SKM-1 (cell line): Measurements from ENCODE around the gene RSPH3.
"Not testable (repeated sequence)": the region's sequence is repeated elsewhere in the genome, so short reads cannot be mapped to it uniquely, and the experiment has no call there.

Experiments used
- DNase-seq: peaks from one replicate; lab custom pipeline; 2025; ENCODE audit not compliant: unreplicated experiment; lab: John Stamatoyannopoulos, UW

Gene RSPH3

GRCh38 chr6:158999666-159000403, at the start of gene RSPH3:
Gene RSPH3, minus strand, starts transcription at chr6:159000202. Its CDS starts 652 bp downstream, at chr6:158999550.
- peak; percentile 92 for DNase-seq

- DNase-seq: no peak
These were observed 48.1 kb upstream of the RSPH3 start for GRCh38 chr6:159047891-159048685.

- DNase-seq: no peak
These were observed 45.8 kb upstream of the RSPH3 start for GRCh38 chr6:159045801-159046200.

- DNase-seq: peak; percentile 83
These were observed 45.1 kb upstream of the RSPH3 start, which contains the start of gene TAGAP for GRCh38 chr6:159044899-159045727. Gene TAGAP, minus strand, starts transcription at chr6:159044991. Its CDS starts 845 bp downstream, at chr6:159044146.

- no peak for DNase-seq
These were observed 43.9 kb upstream of the RSPH3 start for GRCh38 chr6:159043947-159044346.

GRCh38 chr6:159043251-159043650, 43.2 kb upstream of the RSPH3 start:
- no peak for DNase-seq

- no peak for DNase-seq
These were observed 42.8 kb upstream of the RSPH3 start for GRCh38 chr6:159042826-159043181.

GRCh38 chr6:159042003-159042825, 42.2 kb upstream of the RSPH3 start:
- DNase-seq: peak; percentile 79

- DNase-seq: no peak
These were observed 41.2 kb upstream of the RSPH3 start for GRCh38 chr6:159041181-159041580.

GRCh38 chr6:159039885-159040258, 39.9 kb upstream of the RSPH3 start:
- DNase-seq: no peak

- peak; percentile 96 for DNase-seq
These were observed 39.2 kb upstream of the RSPH3 start for GRCh38 chr6:159038914-159039884.

- DNase-seq: not testable (repeated sequence)
These were observed 38.3 kb upstream of the RSPH3 start for GRCh38 chr6:159038318-159038717.

- no peak for DNase-seq
These were observed 37.8 kb upstream of the RSPH3 start for GRCh38 chr6:159037756-159038290.

GRCh38 chr6:159036673-159037072, 36.7 kb upstream of the RSPH3 start:
- DNase-seq: no peak

- DNase-seq: no peak
These were observed 35.9 kb upstream of the RSPH3 start for GRCh38 chr6:159035891-159036290.

- DNase-seq: no peak
These were observed 33.4 kb upstream of the RSPH3 start for GRCh38 chr6:159033160-159034049.

GRCh38 chr6:159031846-159032245, 31.8 kb upstream of the RSPH3 start:
- no peak for DNase-seq

GRCh38 chr6:159030168-159030567, 30.2 kb upstream of the RSPH3 start:
- no peak for DNase-seq
